Measurements from ENCODE around the gene SSH3.
"Not testable (repeated sequence)": the region's sequence is repeated elsewhere in the genome, so short reads cannot be mapped to it uniquely, and the experiment has no call there.

Gene SSH3

GRCh38 chr11:67314218-67314617, 10.9 kb downstream of the SSH3 start:
- DNase-seq = no peak

GRCh38 chr11:67315325-67315909, 12.1 kb downstream of the SSH3 start:
- no peak for DNase-seq

GRCh38 chr11:67316882-67317204, 13.5 kb downstream of the SSH3 start:
- no peak for DNase-seq

GRCh38 chr11:67317205-67317887, 14.0 kb downstream of the SSH3 start:
- DNase-seq = peak; percentile 46 to 87

- no peak for DNase-seq
These were observed 14.7 kb downstream of the SSH3 start for GRCh38 chr11:67317888-67318555.

GRCh38 chr11:67318876-67319275, 15.5 kb downstream of the SSH3 start:
- not testable (repeated sequence) for DNase-seq

- DNase-seq = no peak
These were observed 16.7 kb downstream of the SSH3 start for GRCh38 chr11:67320011-67320410.

- no peak for DNase-seq
These were observed 17.4 kb downstream of the SSH3 start for GRCh38 chr11:67320691-67321090.

- DNase-seq = no peak
These were observed 18.1 kb downstream of the SSH3 start for GRCh38 chr11:67321313-67321871.

- no peak for DNase-seq
These were observed 18.7 kb downstream of the SSH3 start for GRCh38 chr11:67322049-67322448.

- no peak for DNase-seq
These were observed 20.2 kb downstream of the SSH3 start for GRCh38 chr11:67323526-67323925.

GRCh38 chr11:67332081-67332691, 28.9 kb downstream of the SSH3 start:
- no peak for DNase-seq

- no peak for DNase-seq
These were observed 33.9 kb downstream of the SSH3 start for GRCh38 chr11:67337257-67337656.

- no peak for DNase-seq
These were observed 40.9 kb downstream of the SSH3 start for GRCh38 chr11:67344264-67344663.

- DNase-seq = no peak
These were observed 42.1 kb downstream of the SSH3 start for GRCh38 chr11:67345247-67345919.

- no peak for DNase-seq
These were observed 42.8 kb downstream of the SSH3 start for GRCh38 chr11:67345920-67346819.

- no peak for DNase-seq
These were observed 44.8 kb downstream of the SSH3 start for GRCh38 chr11:67347964-67348749.

- no peak for DNase-seq
These were observed 45.7 kb downstream of the SSH3 start for GRCh38 chr11:67349036-67349435.

- DNase-seq = no peak
These were observed 46.1 kb downstream of the SSH3 start for GRCh38 chr11:67349457-67349856.

- no peak for DNase-seq
These were observed 46.7 kb downstream of the SSH3 start for GRCh38 chr11:67349928-67350465.
